Endothelial cell of umbilical vein (primary cell): ENCODE measurements around the gene FCER2. TPM values are rescaled to one million over a fixed set of nuclear protein-coding genes. Genes with fewer than 3 reads are reported as not detected.

Experiments used
- BruUV-seq: library from RNA; stranded (reverse); fragments of 400-500 nt; replicated peaks from 2 replicates; lab custom pipeline; 2021; lab: Mats Ljungman, UMichigan
- CTCF ChIA-PET: fragments of 300-600, 350-600 bp; sonication (Branson Sonifier 250); formaldehyde crosslinking; loops from one replicate; lab custom pipeline; 2021; ENCODE audit warnings: antibody characterized with exemption, inconsistent platforms; lab: Charles Lee
- POLR2A ChIA-PET: fragments of 300-600, 350-600 bp; sonication (Branson Sonifier 250); formaldehyde crosslinking; loops from one replicate; lab custom pipeline; 2021; ENCODE audit warnings: antibody characterized with exemption, inconsistent platforms; lab: Charles Lee
- DNase-seq: peaks from one replicate; pipeline ENCODE4 v3.0.0-alpha.2; 2011; ENCODE audit warnings: low read depth, low spot score
- FAIRE-seq: peaks from 2 replicates; lab custom pipeline; 2011; peaks lifted over from hg19 to GRCh38; lab: Jason Lieb, UNC
- H2AFZ ChIP-seq: 2 replicates; pipeline ENCODE4 v1.6.0; 2012; ENCODE audit warnings: low read depth, low read length, control low read depth, inconsistent platforms
- H3K27ac ChIP-seq: 2 replicates; pipeline ENCODE4 v1.5.1; 2011; ENCODE audit warnings: low read depth, mild to moderate bottlenecking, control low read depth, low read length, moderate library complexity; ENCODE audit not compliant: insufficient read depth
- H3K27me3 ChIP-seq, 2 experiments: 2 replicates each; pipeline versions ENCODE4 v1.6.0 to v1.6.1; 2011; ENCODE audit warnings: low read length in 2 of 2, mixed read lengths in 1 of 2; ENCODE audit not compliant: control insufficient read depth in 2 of 2, insufficient read depth in 2 of 2
- H3K36me3 ChIP-seq, 2 experiments: 2 replicates in 1 of 2; 3 replicates in 1 of 2; pipeline ENCODE4 v1.5.1; 2011; ENCODE audit warnings: low read length in 2 of 2, mild to moderate bottlenecking in 1 of 2, moderate library complexity in 1 of 2; ENCODE audit not compliant: control insufficient read depth in 2 of 2, insufficient read depth in 2 of 2; ENCODE audit errors: extremely low read depth in 1 of 2
- H3K4me1 ChIP-seq: 3 replicates; pipeline ENCODE4 v1.5.1; 2011; ENCODE audit warnings: mild to moderate bottlenecking, low read length; ENCODE audit not compliant: control insufficient read depth, insufficient read depth; ENCODE audit errors: extremely low read depth
- H3K4me2 ChIP-seq: 2 replicates; pipeline ENCODE4 v1.6.1; 2011; ENCODE audit warnings: low read length, control low read depth, mixed read lengths; ENCODE audit not compliant: insufficient read depth
- H3K4me3 ChIP-seq, 3 experiments: fragments of 200-600 bp in 1 of 3; sonication (generic), shearing (Covaris generic) in 1 of 3; replicated peaks in 1 of 3; 2 replicates each; pipeline ENCODE4 v1.5.1; 2011 to 2016; ENCODE audit warnings: control low read depth in 3 of 3, low read length in 3 of 3, mild to moderate bottlenecking in 2 of 3, inconsistent platforms in 1 of 3, low read depth in 1 of 3, moderate library complexity in 1 of 3; ENCODE audit not compliant: insufficient read depth in 1 of 3
- H3K79me2 ChIP-seq: 2 replicates; pipeline ENCODE4 v1.6.0; 2012; ENCODE audit warnings: low read length, inconsistent platforms; ENCODE audit not compliant: control insufficient read depth, insufficient read depth
- H3K9ac ChIP-seq: replicated peaks from 2 replicates; pipeline ENCODE3; 2011; ENCODE audit warnings: low read length, control low read depth; ENCODE audit not compliant: insufficient read depth; ENCODE audit errors: extremely low read depth
- H3K9me1 ChIP-seq: replicated peaks from 3 replicates; pipeline ENCODE4 v1.6.0; 2011; ENCODE audit warnings: mild to moderate bottlenecking, low read length; ENCODE audit not compliant: control insufficient read depth, insufficient read depth; ENCODE audit errors: extremely low read depth
- H3K9me3 ChIP-seq: replicated peaks from 2 replicates; pipeline ENCODE4 v1.5.1; 2012; ENCODE audit warnings: low read length, inconsistent platforms; ENCODE audit not compliant: control insufficient read depth, insufficient read depth
- H4K20me1 ChIP-seq: replicated peaks from 2 replicates; pipeline ENCODE3; 2011; ENCODE audit warnings: mild to moderate bottlenecking, low read length; ENCODE audit not compliant: control insufficient read depth, insufficient read depth; ENCODE audit errors: extremely low read depth
- CTCF ChIP-seq, 2 donors: IDR thresholded peaks; 1 replicate in 1 of 2; 2 replicates in 1 of 2; pipeline ENCODE4 v1.5.1; 2011; ENCODE audit warnings: low read length in 2 of 2, mild to moderate bottlenecking in 2 of 2, moderate library complexity in 2 of 2, control low read depth in 1 of 2, inconsistent platforms in 1 of 2, low read depth in 1 of 2; ENCODE audit not compliant: insufficient read depth in 1 of 2; ENCODE audit errors: extremely low read depth in 1 of 2
- EZH2 ChIP-seq: IDR thresholded peaks from 2 replicates; pipeline ENCODE4 v1.6.1; 2012; ENCODE audit warnings: borderline replicate concordance, low read depth, mild to moderate bottlenecking, moderate library complexity, low read length, inconsistent platforms; ENCODE audit not compliant: severe bottlenecking
- FOS ChIP-seq: IDR thresholded peaks from 2 replicates; pipeline ENCODE4 v1.6.1; 2011; ENCODE audit warnings: mild to moderate bottlenecking, low read length, moderate library complexity, borderline replicate concordance; ENCODE audit not compliant: insufficient read depth
- JUN ChIP-seq: IDR thresholded peaks from 2 replicates; pipeline ENCODE4 v1.6.1; 2011; ENCODE audit warnings: borderline replicate concordance, low read depth; ENCODE audit not compliant: insufficient read length, insufficient read depth
- MAX ChIP-seq: IDR thresholded peaks from 2 replicates; pipeline ENCODE4 v1.6.1; 2011; ENCODE audit not compliant: insufficient read depth, insufficient read length
- MYC ChIP-seq: IDR thresholded peaks from one replicate; pipeline ENCODE4 v1.6.1; 2011; ENCODE audit warnings: mild to moderate bottlenecking, low read depth, low read length
- POLR2A ChIP-seq: IDR thresholded peaks from 2 replicates; pipeline ENCODE4 v1.6.1; 2012; ENCODE audit warnings: low read depth, mild to moderate bottlenecking, control low read depth, low read length
- dilution Hi-C: fragments of 300-500 bp; cut with MboI; formaldehyde crosslinking; loops from one replicate; pipeline ENCODE4 v1.15.0; 2019; ENCODE audit warnings: low sequenced_read_pairs; ENCODE audit not compliant: extremely low pct_ligation_motif_present
- intact Hi-C: fragments of 100-400 bp; cut with micrococcal nuclease; formaldehyde crosslinking; loops from one replicate; pipeline ENCODE4 v1.10.0; 2022
- polyA plus RNA-seq, 4 experiments: library from polyadenylated mRNA; depleted of rRNA in 3 of 4; stranded (reverse) in 3 of 4; unstranded in 1 of 4; fragments of >200 nt; gene quantifications; 2 replicates each; pipeline versions ENCODE4 v1.2.1 to v1.2.3, GENCODE V29; 2011 to 2012; ENCODE audit warnings: missing spikeins in 1 of 4
- total RNA-seq: library from RNA; stranded (reverse); gene quantifications from 2 replicates; pipeline ENCODE4 v1.2.3, GENCODE V29; 2021

Gene FCER2
- total and polyA plus RNA-seq, 2 donors (not counting 3 experiments of a cell fraction or from before 2014, with no cell fraction given) = not detected

- H2AFZ ChIP-seq = no peak overlapping the region
- FAIRE-seq = no peak
Observed at GRCh38 chr19:7743425-7743841, 41.5 kb upstream of the FCER2 start.

More at GRCh38 chr19:7743425-7743841, 41.5 kb upstream of the FCER2 start:
- H3K36me3 ChIP-seq = no peaks in the 10 kb centered on the region
- H3K27ac ChIP-seq = no peak overlapping the region
- H4K20me1 ChIP-seq = no peaks in the 10 kb centered on the region
- no peak overlapping the region for H3K9ac ChIP-seq
- BruUV-seq = no TSS peak
- dilution Hi-C loops = no loop called here
- no peaks in the 10 kb centered on the region for H3K79me2 ChIP-seq
- intact Hi-C loops = no loop called here
- ChIA-PET CTCF (interaction anchor here (1.9 to 2.3 kb wide), 2 partner anchors 56 to 62 kb away, joined by 5 to 9 read pairs; partner anchors contain the start of gene TRAPPC5), POLR2A (no interaction called here)
- no peaks in the 10 kb centered on the region for H3K9me3 ChIP-seq
- DNase-seq = no peak
- no peak overlapping the region for H3K4me2 ChIP-seq
- no peaks in the 10 kb centered on the region for H3K4me1 ChIP-seq
- no peak overlapping the region for H3K4me3 ChIP-seq
- peaks cover 0 to 3% of the 10 kb centered on the region in 2 experiments for H3K27me3 ChIP-seq
- TF ChIP-seq POLR2A (no peak), MYC (no peak), JUN (no peak), MAX (no peak), EZH2 (no peak), CTCF (IDR thresholded peaks at IDR 0.05; ENCODE audit: extremely low read depth in 1 of 2, insufficient read depth in 1 of 2, low read depth in 1 of 2, low read length in 2 of 2) (no peak), FOS (no peak)
- no peaks in the 10 kb centered on the region for H3K9me1 ChIP-seq
